ENCODE measurements around the gene FITM1. TPM values are rescaled to one million over a fixed set of nuclear protein-coding genes. Genes with fewer than 3 reads are reported as not detected.
A peak's percentile ranks its signal among the peaks of the same experiment; 100 is the strongest.

Gene FITM1
- polyA plus RNA-seq, 1 of the 3 experiments (the other 2 are of a cell fraction) = 0.12 TPM

GRCh38 chr14:24141097-24141880 is 10.8 kb downstream of the FITM1 start, which contains the start of gene EMC9:
Gene EMC9, minus strand, starts transcription at chr14:24141591. Its CDS starts 287 bp downstream, at chr14:24141304.
- Histone ChIP-seq H3F3A (replicated peaks; ENCODE audit: insufficient read depth) (peaks cover 15% of the 10 kb centered on the region), H3K9ac (peak within 1 kb of the TSS; percentile 81), H4K20me1 (ENCODE audit: insufficient read depth) (no peaks in the 10 kb centered on the region), H3K79me2 (ENCODE audit: insufficient read depth) (peaks cover 61% of the 10 kb centered on the region), H3K27me3 (ENCODE audit: insufficient read depth) (no peaks in the 10 kb centered on the region), H3K4me3 (ENCODE audit: low read depth in 2 of 2, low read length in 1 of 2) (peak within 1 kb of the TSS; percentile 90 to 93), H3K4me2 (peak within 1 kb of the TSS; percentile 97), H2AFZ (ENCODE audit: low read depth) (peak within 1 kb of the TSS; percentile 70), H3K36me3 (replicated peaks in 1 of 2; ENCODE audit: control insufficient read depth in 1 of 2, insufficient read depth in 2 of 2, low read length in 1 of 2) (peaks cover 30 to 45% of the 10 kb centered on the region in 2 experiments), H3K9me3 (no peaks in the 10 kb centered on the region), H3K27ac (ENCODE audit: low read depth in 2 of 2, low read length in 1 of 2) (peak within 1 kb of the TSS; percentile 82 to 98), H3K4me1 (ENCODE audit: control insufficient read depth in 1 of 2, insufficient read depth in 2 of 2, low read depth in 1 of 2, low read length in 1 of 2) (peaks cover 11 to 42% of the 10 kb centered on the region in 2 experiments; a peak in 3 of 4 replicates), H3K9me2 (no peaks in the 10 kb centered on the region)
- peak; percentile 94 for DNase-seq
- WGBS (ENCODE audit: low lambda C conversion rate) = 2% methylated on average over 9 of the region's 65 CpGs
- ChIA-PET POLR2A (interaction anchor here (0.5 to 1.7 kb wide), 10 partner anchors 10 to 224 kb away, joined by 3 to 12 read pairs (median 4); partner anchors contain the start of genes CARMIL3, DCAF11, IPO4 and NRL), CTCF (interaction anchor here (1.0 to 1.9 kb wide), 2 partner anchors 20 to 33 kb away, joined by 4 to 5 read pairs; partner anchors contain the start of gene IRF9)
- TF ChIP-seq GABPA (IDR thresholded peaks at IDR 0.05; ENCODE audit: low read depth) (peak; percentile 42; the same call in 1 of the 2 replicates), MXI1 (IDR thresholded peaks at IDR 0.05; ENCODE audit: low read depth, low read length) (peak; percentile 52; the same call in 1 of the 2 replicates), FOSL2 (IDR thresholded peaks at IDR 0.05; ENCODE audit: borderline replicate concordance, low read depth) (no peak), EZH2phosphoT487 (IDR thresholded peaks at IDR 0.05; ENCODE audit: borderline replicate concordance, low read depth) (no peak), MEF2A (IDR thresholded peaks at IDR 0.05; ENCODE audit: borderline replicate concordance, low read depth) (no peak), SMC3 (IDR thresholded peaks at IDR 0.05; ENCODE audit: low read depth, low read length) (no peak), RAD21 (IDR thresholded peaks at IDR 0.05; ENCODE audit: low read length) (no peak), RFX5 (IDR thresholded peaks at IDR 0.05; ENCODE audit: low read length) (peak; percentile 94), NRF1 (IDR thresholded peaks at IDR 0.05; ENCODE audit: low read depth, low read length) (peak; percentile 72), IRF3 (IDR thresholded peaks at IDR 0.05; ENCODE audit: low read depth, low read length) (peak; percentile 69), TEAD4 (IDR thresholded peaks at IDR 0.05; ENCODE audit: borderline replicate concordance, insufficient read depth) (no peak), GATA2 (CRISPR knock-in tag; IDR thresholded peaks at IDR 0.05) (no peak), REST (IDR thresholded peaks at IDR 0.05; ENCODE audit: low read depth, low read length) (0 out of 2 replicates have a peak, but pooled peaks have one; percentile 17), TCF12 (IDR thresholded peaks at IDR 0.05) (no peak; the same call in 1 of the 2 replicates), RCOR1 (IDR thresholded peaks at IDR 0.05; ENCODE audit: low read length) (no peak), FOXM1 (IDR thresholded peaks at IDR 0.05; ENCODE audit: low read depth) (no peak), ELF1 (IDR thresholded peaks at IDR 0.05) (no peak; the same call in 1 of the 2 replicates), SIN3A (IDR thresholded peaks at IDR 0.05; ENCODE audit: borderline replicate concordance, low read depth, low read length) (no peak; the same call in 1 of the 2 replicates), FOXJ3 (CRISPR knock-in tag; IDR thresholded peaks at IDR 0.05) (no peak), MAX (IDR thresholded peaks at IDR 0.05; ENCODE audit: low read depth) (no peak; the same call in none of the 2 replicates), CHD2 (IDR thresholded peaks at IDR 0.05; ENCODE audit: low read length, partially characterized antibody) (peak; percentile 69), PBX3 (IDR thresholded peaks at IDR 0.05) (peak; percentile 90), TAF1 (IDR thresholded peaks at IDR 0.05; ENCODE audit: borderline replicate concordance, low read depth, low read length) (peak; percentile 77)
- TF ChIP-seq, protein P1, sequence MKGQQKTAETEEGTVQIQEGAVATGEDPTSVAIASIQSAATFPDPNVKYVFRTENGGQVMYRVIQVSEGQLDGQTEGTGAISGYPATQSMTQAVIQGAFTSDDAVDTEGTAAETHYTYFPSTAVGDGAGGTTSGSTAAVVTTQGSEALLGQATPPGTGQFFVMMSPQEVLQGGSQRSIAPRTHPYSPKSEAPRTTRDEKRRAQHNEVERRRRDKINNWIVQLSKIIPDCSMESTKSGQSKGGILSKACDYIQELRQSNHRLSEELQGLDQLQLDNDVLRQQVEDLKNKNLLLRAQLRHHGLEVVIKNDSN (IDR thresholded peaks at IDR 0.05; ENCODE audit: borderline replicate concordance, low read depth) = peak; percentile 62; the same call in 1 of the 2 replicates
- TF ChIP-seq, protein P2, sequence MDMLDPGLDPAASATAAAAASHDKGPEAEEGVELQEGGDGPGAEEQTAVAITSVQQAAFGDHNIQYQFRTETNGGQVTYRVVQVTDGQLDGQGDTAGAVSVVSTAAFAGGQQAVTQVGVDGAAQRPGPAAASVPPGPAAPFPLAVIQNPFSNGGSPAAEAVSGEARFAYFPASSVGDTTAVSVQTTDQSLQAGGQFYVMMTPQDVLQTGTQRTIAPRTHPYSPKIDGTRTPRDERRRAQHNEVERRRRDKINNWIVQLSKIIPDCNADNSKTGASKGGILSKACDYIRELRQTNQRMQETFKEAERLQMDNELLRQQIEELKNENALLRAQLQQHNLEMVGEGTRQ (IDR thresholded peaks at IDR 0.05; ENCODE audit: borderline replicate concordance, low read depth, low read length) = peak; percentile 32

Measured in SK-N-SH (cell line).